Natural killer cell (primary cell): ENCODE results near the gene RAB31. TPM values are rescaled to one million over a fixed set of nuclear protein-coding genes. Genes with fewer than 3 reads are reported as not detected.

ENCODE experiments used
- ATAC-seq, 3 donors: fragments of 150-1000 bp in 2 of 3; fragments of 200-7000 bp in 1 of 3; cut with Tn5 transposase; 1 replicate in 1 of 3; 2 replicates in 2 of 3; pipeline ENCODE4 v1.10.0; 2021; ENCODE audit warnings: mild to moderate bottlenecking in 2 of 3, moderate library complexity in 2 of 3
- DNase-seq, 2 donors: peaks; one replicate each; pipeline versions ENCODE4 v3.0.0 to v3.0.0-alpha.2; 2013 to 2021; ENCODE audit warnings: mixed read lengths in 1 of 2
- H3K27ac ChIP-seq: one replicate; pipeline ENCODE4 v1.5.1; 2013; ENCODE audit warnings: mild to moderate bottlenecking, low read length
- H3K27me3 ChIP-seq: one replicate; pipeline ENCODE4 v1.6.1; 2013; ENCODE audit warnings: low read length; ENCODE audit not compliant: control insufficient read depth, insufficient read depth
- H3K36me3 ChIP-seq: one replicate; pipeline ENCODE4 v1.6.1; 2013; ENCODE audit warnings: low read length; ENCODE audit not compliant: control insufficient read depth, insufficient read depth
- H3K4me1 ChIP-seq: one replicate; pipeline ENCODE4 v1.6.1; 2013; ENCODE audit warnings: low read length; ENCODE audit not compliant: control insufficient read depth, insufficient read depth
- H3K4me3 ChIP-seq: one replicate; pipeline ENCODE4 v1.5.1; 2013; ENCODE audit warnings: low read length
- H3K9me3 ChIP-seq: one replicate; pipeline ENCODE4 v1.6.1; 2013; ENCODE audit warnings: low read length; ENCODE audit not compliant: control insufficient read depth, insufficient read depth
- H3K27ac Mint-ChIP-seq, 2 donors: one replicate each; pipeline ENCODE4 v1.8.0; 2022; ENCODE audit warnings: mild to moderate bottlenecking in 2 of 2, mixed read lengths in 2 of 2, moderate library complexity in 1 of 2
- H3K27me3 Mint-ChIP-seq, 2 donors: one replicate each; pipeline ENCODE4 v1.8.0; 2022; ENCODE audit warnings: low read depth in 2 of 2, mixed read lengths in 2 of 2
- H3K36me3 Mint-ChIP-seq: one replicate; pipeline ENCODE4 v1.8.0; 2022; ENCODE audit warnings: mixed read lengths
- H3K4me1 Mint-ChIP-seq, 2 donors: one replicate each; pipeline ENCODE4 v1.8.0; 2022; ENCODE audit warnings: mixed read lengths in 2 of 2
- H3K4me3 Mint-ChIP-seq: one replicate; pipeline ENCODE4 v1.8.0; 2022; ENCODE audit warnings: mild to moderate bottlenecking, moderate library complexity, mixed read lengths
- H3K9me3 Mint-ChIP-seq, 2 donors: one replicate each; pipeline ENCODE4 v1.8.0; 2022; ENCODE audit warnings: mixed read lengths in 2 of 2
- WGBS: methylation state at CpG from one replicate; pipeline ENCODE4 v1.1.7; 2013; ENCODE audit warnings: missing lambda C conversion rate; ENCODE audit not compliant: insufficient coverage; 5-methylcytosine and 5-hydroxymethylcytosine counted together
- intact Hi-C: fragments of 100-400 bp; cut with micrococcal nuclease; formaldehyde crosslinking; loops from one replicate; pipeline ENCODE4 v1.14.2; 2022
- total RNA-seq, 4 donors: library from RNA; stranded (reverse); fragments of 120-200 nt in 1 of 4; gene quantifications; one replicate each; pipeline versions ENCODE4 v1.2.3 to v1.2.4, GENCODE V29; 2013 to 2022
- TF ChIP-seq, protein P1 (sequence below): fragments of 200-600 bp; IDR thresholded peaks from one replicate; pipeline ENCODE4 v1.8.0; 2022; ENCODE audit warnings: antibody characterized with exemption

Gene RAB31
- total RNA-seq, 3 donors from 2014 or later (not counting 1 experiment from before 2014, with no cell fraction given) = 5.3 to 26.1 (median 9.9) TPM

DNA sequence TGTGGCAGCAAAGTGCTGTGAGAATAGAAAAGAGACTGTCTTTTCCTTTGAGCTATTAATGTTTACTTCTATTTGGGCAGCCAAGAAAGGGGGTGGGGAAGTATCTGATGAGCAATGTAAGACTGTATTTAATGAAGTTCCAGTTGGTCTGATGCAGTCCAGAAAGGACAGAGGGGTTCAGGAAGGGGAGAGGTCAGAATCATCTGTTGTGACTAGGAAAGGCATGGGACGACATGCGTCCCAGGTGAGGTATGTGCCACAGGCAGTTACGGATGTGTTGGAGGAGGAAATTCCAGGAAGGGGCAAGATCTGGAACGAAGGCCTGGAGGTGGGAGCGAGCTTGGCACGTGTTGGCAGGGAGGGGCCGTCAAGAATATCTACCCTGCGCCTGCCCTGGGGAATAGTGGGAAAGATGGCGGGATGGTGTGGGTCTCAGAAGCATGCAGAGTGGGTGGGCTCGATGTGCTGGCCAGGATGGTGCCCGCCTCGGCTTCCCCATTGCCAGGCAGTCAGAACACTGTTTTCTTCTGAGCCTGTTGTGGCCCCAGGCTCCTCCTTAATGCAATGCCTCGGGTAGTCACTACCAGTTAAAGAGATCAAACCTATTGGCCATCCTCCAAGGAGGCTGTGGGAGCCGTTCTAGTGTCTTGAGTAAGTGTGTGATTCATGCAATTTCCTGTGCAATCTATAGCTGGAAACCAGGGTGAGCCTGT lies 119.8 kb downstream of the RAB31 start:
- H3K4me3 Mint-ChIP-seq = no peak overlapping the region
- no peaks in the 10 kb centered on the region for H3K9me3 Mint-ChIP-seq
- H3K36me3 Mint-ChIP-seq = no peaks in the 10 kb centered on the region
- no peaks in the 10 kb centered on the region for H3K27me3 ChIP-seq
- 73% methylated on average over 14 of the region's 14 CpGs for whole genome bisulfite sequencing
- ATAC-seq = peak; percentile 30 to 70 (median 36)
- H3K4me1 Mint-ChIP-seq = peaks cover 0 to 4% of the 10 kb centered on the region in 2 donors
- H3K9me3 ChIP-seq = no peaks in the 10 kb centered on the region
- no peaks in the 10 kb centered on the region for H3K36me3 ChIP-seq
- DNase-seq = no peak
- peaks cover 0 to 7% of the 10 kb centered on the region in 2 donors for H3K27me3 Mint-ChIP-seq
- no peak overlapping the region for H3K4me3 ChIP-seq
- TF ChIP-seq, protein P1, sequence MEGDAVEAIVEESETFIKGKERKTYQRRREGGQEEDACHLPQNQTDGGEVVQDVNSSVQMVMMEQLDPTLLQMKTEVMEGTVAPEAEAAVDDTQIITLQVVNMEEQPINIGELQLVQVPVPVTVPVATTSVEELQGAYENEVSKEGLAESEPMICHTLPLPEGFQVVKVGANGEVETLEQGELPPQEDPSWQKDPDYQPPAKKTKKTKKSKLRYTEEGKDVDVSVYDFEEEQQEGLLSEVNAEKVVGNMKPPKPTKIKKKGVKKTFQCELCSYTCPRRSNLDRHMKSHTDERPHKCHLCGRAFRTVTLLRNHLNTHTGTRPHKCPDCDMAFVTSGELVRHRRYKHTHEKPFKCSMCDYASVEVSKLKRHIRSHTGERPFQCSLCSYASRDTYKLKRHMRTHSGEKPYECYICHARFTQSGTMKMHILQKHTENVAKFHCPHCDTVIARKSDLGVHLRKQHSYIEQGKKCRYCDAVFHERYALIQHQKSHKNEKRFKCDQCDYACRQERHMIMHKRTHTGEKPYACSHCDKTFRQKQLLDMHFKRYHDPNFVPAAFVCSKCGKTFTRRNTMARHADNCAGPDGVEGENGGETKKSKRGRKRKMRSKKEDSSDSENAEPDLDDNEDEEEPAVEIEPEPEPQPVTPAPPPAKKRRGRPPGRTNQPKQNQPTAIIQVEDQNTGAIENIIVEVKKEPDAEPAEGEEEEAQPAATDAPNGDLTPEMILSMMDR = no peak
- no peak overlapping the region for H3K27ac ChIP-seq
- intact Hi-C loops = no loop called here
- H3K27ac Mint-ChIP-seq = no peak overlapping the region
- peaks cover 5% of the 10 kb centered on the region for H3K4me1 ChIP-seq

DNA sequence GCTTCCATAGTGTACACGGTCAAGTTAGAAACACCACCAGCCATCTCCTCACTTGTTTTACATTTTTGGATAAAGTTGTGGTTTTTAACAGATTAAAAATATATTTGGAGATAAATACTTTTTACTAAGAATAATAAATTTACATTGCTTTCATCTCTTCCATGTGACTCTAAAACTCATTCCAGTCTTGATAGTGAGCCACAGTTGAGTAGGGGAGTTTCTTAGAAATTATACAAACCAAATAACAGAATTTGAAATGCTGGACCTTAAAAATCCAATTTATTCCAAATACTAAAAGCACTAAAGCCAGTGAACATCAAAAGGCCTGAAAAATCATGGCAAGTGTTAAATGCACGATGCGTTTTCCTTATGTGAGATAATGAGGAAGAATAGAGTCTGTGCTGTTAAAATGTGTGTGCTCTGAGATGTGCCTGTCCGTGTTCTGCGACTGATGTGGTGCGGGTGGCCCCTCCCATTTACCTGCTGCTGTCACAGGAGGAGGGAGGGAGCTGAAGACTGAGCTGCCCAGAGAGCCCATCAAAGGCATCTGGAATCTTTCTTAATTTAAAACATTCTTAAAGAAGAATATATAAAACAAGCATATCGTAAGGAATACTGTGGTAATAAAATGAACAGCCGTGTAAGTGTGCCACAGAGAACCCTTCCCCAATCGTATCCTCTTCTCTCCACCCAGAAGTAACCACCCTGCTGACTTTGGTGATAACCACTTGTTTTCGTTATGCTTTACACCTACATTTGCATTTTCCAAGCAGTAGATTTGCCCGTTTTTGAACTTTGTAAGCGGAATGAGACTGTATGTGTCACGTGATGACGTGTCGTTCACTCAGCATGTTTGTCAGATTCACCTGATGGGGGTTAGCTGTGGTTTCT lies 120.7 kb downstream of the RAB31 start:
- Mint-ChIP-seq H3K9me3 (no peaks in the 10 kb centered on the region), H3K36me3 (no peaks in the 10 kb centered on the region), H3K4me3 (no peak overlapping the region), H3K27ac (no peak overlapping the region), H3K4me1 (peaks cover 0 to 4% of the 10 kb centered on the region in 2 donors), H3K27me3 (peaks cover 0 to 7% of the 10 kb centered on the region in 2 donors)
- H3K9me3 ChIP-seq = no peaks in the 10 kb centered on the region
- ATAC-seq = no peak
- intact Hi-C loops = no loop called here
- TF ChIP-seq, protein P1 = no peak
- H3K36me3 ChIP-seq = no peaks in the 10 kb centered on the region
- 79% methylated on average over 13 of the region's 15 CpGs for WGBS
- no peaks in the 10 kb centered on the region for H3K27me3 ChIP-seq
- no peak overlapping the region for H3K4me3 ChIP-seq
- no peak overlapping the region for H3K27ac ChIP-seq
- DNase-seq = no peak
- peaks cover 5% of the 10 kb centered on the region for H3K4me1 ChIP-seq

GRCh38 chr18:9829397-9829712 lies 121.3 kb downstream of the RAB31 start:
- DNase-seq = no peak
- Histone ChIP-seq H3K27ac (no peak overlapping the region), H3K4me3 (no peak overlapping the region), H3K27me3 (no peaks in the 10 kb centered on the region), H3K9me3 (no peaks in the 10 kb centered on the region), H3K4me1 (peaks cover 5% of the 10 kb centered on the region), H3K36me3 (no peaks in the 10 kb centered on the region)
- TF ChIP-seq, protein P1 = no peak
- peaks cover 0 to 4% of the 10 kb centered on the region in 2 donors for H3K4me1 Mint-ChIP-seq
- H3K27ac Mint-ChIP-seq = no peak overlapping the region
- H3K4me3 Mint-ChIP-seq = no peak overlapping the region
- no peaks in the 10 kb centered on the region for H3K9me3 Mint-ChIP-seq
- ATAC-seq = no peak
- intact Hi-C loops = no loop called here
- WGBS = 88% methylated on average over 6 of the region's 6 CpGs
- peaks cover 0 to 7% of the 10 kb centered on the region in 2 donors for H3K27me3 Mint-ChIP-seq
- H3K36me3 Mint-ChIP-seq = no peaks in the 10 kb centered on the region
